HG02571 (cell line): ENCODE measurements around the gene FLRT1.

Source experiments
- ATAC-seq: cut with Tn5 transposase; IDR thresholded peaks from one replicate; pipeline ENCODE4 v1.9.1; 2021; ENCODE audit warnings: mild to moderate bottlenecking, moderate library complexity; ENCODE audit not compliant: unreplicated experiment

The FLRT1 gene

GRCh38 chr11:64005691-64006090, 30.0 kb upstream of the FLRT1 start:
- ATAC-seq, result no peak

- no peak for ATAC-seq
Observed at GRCh38 chr11:64006398-64006797, 29.3 kb upstream of the FLRT1 start.

- no peak for ATAC-seq
Observed at GRCh38 chr11:64007160-64007628, 28.5 kb upstream of the FLRT1 start.

- no peak for ATAC-seq
Observed at GRCh38 chr11:64007629-64008282, 28.0 kb upstream of the FLRT1 start.

- no peak for ATAC-seq
Observed at GRCh38 chr11:64008283-64008913, 27.3 kb upstream of the FLRT1 start.

GRCh38 chr11:64008914-64009633, 26.7 kb upstream of the FLRT1 start:
- ATAC-seq, result no peak

- no peak for ATAC-seq
Observed at GRCh38 chr11:64009710-64010109, 26.0 kb upstream of the FLRT1 start.

- no peak for ATAC-seq
Observed at GRCh38 chr11:64010783-64011182, 24.9 kb upstream of the FLRT1 start.

GRCh38 chr11:64011371-64011770, 24.4 kb upstream of the FLRT1 start:
- ATAC-seq, result no peak

GRCh38 chr11:64013141-64013896, 22.4 kb upstream of the FLRT1 start:
- ATAC-seq, result no peak

GRCh38 chr11:64014356-64014755, 21.4 kb upstream of the FLRT1 start:
- ATAC-seq, result no peak

- no peak for ATAC-seq
Observed at GRCh38 chr11:64015510-64015909, 20.2 kb upstream of the FLRT1 start.

GRCh38 chr11:64015935-64016845, 19.5 kb upstream of the FLRT1 start:
- ATAC-seq, result no peak

GRCh38 chr11:64017945-64018224, 17.8 kb upstream of the FLRT1 start:
- ATAC-seq, result no peak

- no peak for ATAC-seq
Observed at GRCh38 chr11:64018310-64018709, 17.4 kb upstream of the FLRT1 start.

GRCh38 chr11:64019106-64020037, 16.4 kb upstream of the FLRT1 start:
- no peak for ATAC-seq

- ATAC-seq, result no peak
Observed at GRCh38 chr11:64020976-64021756, 14.6 kb upstream of the FLRT1 start.

GRCh38 chr11:64021757-64022093, 14.0 kb upstream of the FLRT1 start:
- no peak for ATAC-seq
